Upper lobe of left lung (tissue), 4 donors: ENCODE results near the gene UNC13D.

Experiments
- EP300 ChIP-seq, 4 donors: sonication (generic); formaldehyde crosslinking; IDR thresholded peaks; one replicate each; pipeline ENCODE4 v1.5.1; 2017; ENCODE audit warnings: antibody characterized with exemption in 4 of 4, control low read depth in 2 of 4
- POLR2A ChIP-seq, 4 donors: fragments of 450-650 bp; IDR thresholded peaks; one replicate each; pipeline ENCODE4 v1.5.1; 2016 to 2017; ENCODE audit warnings: antibody characterized with exemption in 4 of 4, mild to moderate bottlenecking in 2 of 4
- TF ChIP-seq, protein P1 (sequence below), 6 experiments: fragments of 450-650 bp in 4 of 6; fragments of 200-600 bp in 2 of 6; sonication (generic) in 2 of 6; IDR thresholded peaks; one replicate each; pipeline ENCODE4 v1.5.1; 2016 to 2019; ENCODE audit warnings: antibody characterized with exemption in 6 of 6

DNA sequence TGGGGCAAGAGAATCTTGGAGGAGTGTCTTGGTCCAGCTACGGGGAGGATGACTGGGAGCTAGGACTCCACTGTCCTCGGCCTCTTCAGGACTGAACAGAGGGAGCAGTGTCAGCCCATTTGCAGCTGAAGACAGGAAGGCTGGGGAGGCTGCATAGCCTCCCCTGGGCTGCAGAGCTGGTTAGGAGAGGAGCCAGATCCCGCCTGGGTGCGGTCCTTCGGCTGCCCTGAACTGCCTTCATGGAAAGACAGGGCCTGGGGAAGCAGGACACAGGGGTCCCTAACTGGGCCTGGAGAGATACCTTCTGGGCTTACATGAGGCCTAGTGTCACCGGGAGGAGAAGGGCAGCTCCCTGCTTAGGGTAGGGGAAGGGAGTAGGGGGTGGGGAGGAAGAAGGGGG, 26.6 kb downstream of the UNC13D start:
- TF ChIP-seq, protein P1, sequence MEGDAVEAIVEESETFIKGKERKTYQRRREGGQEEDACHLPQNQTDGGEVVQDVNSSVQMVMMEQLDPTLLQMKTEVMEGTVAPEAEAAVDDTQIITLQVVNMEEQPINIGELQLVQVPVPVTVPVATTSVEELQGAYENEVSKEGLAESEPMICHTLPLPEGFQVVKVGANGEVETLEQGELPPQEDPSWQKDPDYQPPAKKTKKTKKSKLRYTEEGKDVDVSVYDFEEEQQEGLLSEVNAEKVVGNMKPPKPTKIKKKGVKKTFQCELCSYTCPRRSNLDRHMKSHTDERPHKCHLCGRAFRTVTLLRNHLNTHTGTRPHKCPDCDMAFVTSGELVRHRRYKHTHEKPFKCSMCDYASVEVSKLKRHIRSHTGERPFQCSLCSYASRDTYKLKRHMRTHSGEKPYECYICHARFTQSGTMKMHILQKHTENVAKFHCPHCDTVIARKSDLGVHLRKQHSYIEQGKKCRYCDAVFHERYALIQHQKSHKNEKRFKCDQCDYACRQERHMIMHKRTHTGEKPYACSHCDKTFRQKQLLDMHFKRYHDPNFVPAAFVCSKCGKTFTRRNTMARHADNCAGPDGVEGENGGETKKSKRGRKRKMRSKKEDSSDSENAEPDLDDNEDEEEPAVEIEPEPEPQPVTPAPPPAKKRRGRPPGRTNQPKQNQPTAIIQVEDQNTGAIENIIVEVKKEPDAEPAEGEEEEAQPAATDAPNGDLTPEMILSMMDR (IDR thresholded peaks at IDR 0.05), result no peak
- TF ChIP-seq EP300 (IDR thresholded peaks at IDR 0.05) (no peak), POLR2A (IDR thresholded peaks at IDR 0.05) (no peak)
